ENCODE results near the gene ATP8B4.

ATP8B4 gene

GRCh38 chr15:49857496-49858475, 261.2 kb downstream of the ATP8B4 start:
- no peak for DNase-seq (ENCODE audit: low spot score)

GRCh38 chr15:49855917-49856637, 263.0 kb downstream of the ATP8B4 start:
- no peak for DNase-seq (ENCODE audit: low spot score)

GRCh38 chr15:49852756-49853155, 266.3 kb downstream of the ATP8B4 start:
- DNase-seq (ENCODE audit: low spot score): no peak

- no peak for DNase-seq (ENCODE audit: low spot score)
Measured at GRCh38 chr15:49848807-49849206, 270.2 kb downstream of the ATP8B4 start.

- no peak for DNase-seq (ENCODE audit: low spot score)
Measured at GRCh38 chr15:49848282-49848724, 270.7 kb downstream of the ATP8B4 start.

GRCh38 chr15:49847423-49848281, 271.4 kb downstream of the ATP8B4 start:
- DNase-seq (ENCODE audit: low spot score): no peak

- DNase-seq (ENCODE audit: low spot score): no peak
Measured at GRCh38 chr15:49844390-49844789, 274.6 kb downstream of the ATP8B4 start.

GRCh38 chr15:49843725-49844124, 275.3 kb downstream of the ATP8B4 start:
- DNase-seq (ENCODE audit: low spot score): no peak

GRCh38 chr15:49842031-49842730, 276.9 kb downstream of the ATP8B4 start:
- DNase-seq (ENCODE audit: low spot score): no peak

- DNase-seq (ENCODE audit: low spot score): peak; percentile 3
Measured at GRCh38 chr15:49832511-49832910, 286.5 kb downstream of the ATP8B4 start.

GRCh38 chr15:49831206-49831965, 287.6 kb downstream of the ATP8B4 start:
- DNase-seq (ENCODE audit: low spot score): no peak

- no peak for DNase-seq (ENCODE audit: low spot score)
Measured at GRCh38 chr15:49830391-49830790, 288.6 kb downstream of the ATP8B4 start.

GRCh38 chr15:49827311-49827710, 291.7 kb downstream of the ATP8B4 start:
- no peak for DNase-seq (ENCODE audit: low spot score)

GRCh38 chr15:49826640-49827234, 292.3 kb downstream of the ATP8B4 start:
- no peak for DNase-seq (ENCODE audit: low spot score)

GRCh38 chr15:49824775-49825099, 294.3 kb downstream of the ATP8B4 start:
- DNase-seq (ENCODE audit: low spot score): no peak

GRCh38 chr15:49823987-49824774, 294.9 kb downstream of the ATP8B4 start:
- DNase-seq (ENCODE audit: low spot score): no peak

GRCh38 chr15:49817100-49817499, 301.9 kb downstream of the ATP8B4 start:
- no peak for DNase-seq (ENCODE audit: low spot score)

- DNase-seq (ENCODE audit: low spot score): peak; percentile 7
Measured at GRCh38 chr15:49815950-49816349, 303.1 kb downstream of the ATP8B4 start.

- no peak for DNase-seq (ENCODE audit: low spot score)
Measured at GRCh38 chr15:49815526-49815925, 303.5 kb downstream of the ATP8B4 start.

GRCh38 chr15:49814709-49815108, 304.3 kb downstream of the ATP8B4 start:
- no peak for DNase-seq (ENCODE audit: low spot score)

All from cerebellar cortex (tissue), 1 donor.